ENCODE measurements around the gene DCDC2C. TPM values are rescaled to one million over a fixed set of nuclear protein-coding genes. Genes with fewer than 3 reads are reported as not detected.

DCDC2C gene
- total RNA-seq, 2 experiments from 2014 or later = not detected

- CTCF ChIA-PET = no interaction called here
- H3K36me3 Mint-ChIP-seq = no peaks in the 10 kb centered on the region
- DNase-seq = no peak
- H3K4me3 Mint-ChIP-seq = no peak overlapping the region
- no peaks in the 10 kb centered on the region for H3K9me3 Mint-ChIP-seq
- peaks cover 2% of the 10 kb centered on the region for H3K4me1 Mint-ChIP-seq (ENCODE audit: low read depth)
- H3K27me3 Mint-ChIP-seq = peaks cover 37% of the 10 kb centered on the region
- intact Hi-C loops (cut with micrococcal nuclease) = no loop called here
- POLR2A ChIA-PET = no interaction called here
- H3K27ac Mint-ChIP-seq = no peak overlapping the region
Measured at GRCh38 chr2:3704692-3705091, 1.3 kb downstream of the DCDC2C start.

DNA sequence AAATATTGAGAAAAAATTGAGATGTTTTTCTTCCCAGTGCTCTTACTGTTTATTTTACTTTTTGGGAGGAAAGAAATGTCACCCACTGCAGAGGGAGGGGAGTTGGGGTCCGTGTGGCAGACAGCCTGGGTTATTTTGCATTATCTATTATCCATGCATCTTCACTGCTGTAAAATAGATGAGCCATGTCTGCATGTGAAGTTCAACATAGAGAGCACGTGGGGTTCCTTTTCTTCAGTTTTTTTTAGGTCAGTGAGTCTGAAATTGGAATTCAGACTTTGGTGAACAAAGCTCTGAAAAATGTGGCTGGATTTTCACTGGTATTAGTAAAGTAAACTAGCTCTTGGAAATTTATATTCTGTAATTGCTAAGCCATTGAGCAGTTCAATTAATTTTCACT, 2.4 kb downstream of the DCDC2C start:
- H3K4me3 Mint-ChIP-seq = no peak overlapping the region
- H3K9me3 Mint-ChIP-seq = no peaks in the 10 kb centered on the region
- peaks cover 2% of the 10 kb centered on the region for H3K4me1 Mint-ChIP-seq (ENCODE audit: low read depth)
- intact Hi-C loops (cut with micrococcal nuclease) = no loop called here
- no peak overlapping the region for H3K27ac Mint-ChIP-seq
- H3K27me3 Mint-ChIP-seq = peaks cover 36% of the 10 kb centered on the region
- DNase-seq = no peak
- ChIA-PET POLR2A (no interaction called here), CTCF (no interaction called here)
- H3K36me3 Mint-ChIP-seq = no peaks in the 10 kb centered on the region

DNA sequence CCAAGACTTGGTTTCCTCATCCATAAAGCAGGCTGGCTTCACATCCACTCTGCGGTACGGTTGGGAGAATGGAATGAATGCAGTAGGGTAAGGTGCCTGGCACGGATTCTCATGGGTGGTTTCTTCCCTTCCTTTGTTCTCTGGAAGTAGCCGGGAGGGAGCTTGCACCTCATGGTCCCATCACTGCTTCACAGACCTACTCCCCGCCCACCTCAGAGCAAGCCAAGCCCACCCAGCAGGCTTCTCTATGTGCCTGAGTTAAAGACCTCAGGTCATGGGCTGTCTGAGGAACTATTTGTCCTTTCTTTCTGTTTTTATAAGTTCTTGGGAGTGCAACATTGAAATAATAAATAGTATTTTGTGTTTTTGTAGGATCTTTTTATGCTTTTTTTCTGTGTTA, 3.5 kb downstream of the DCDC2C start:
- ChIA-PET POLR2A (no interaction called here), CTCF (no interaction called here)
- intact Hi-C loops (cut with micrococcal nuclease) = no loop called here
- Mint-ChIP-seq H3K27me3 (peaks cover 33% of the 10 kb centered on the region), H3K27ac (no peak overlapping the region), H3K4me1 (ENCODE audit: low read depth) (peaks cover 2% of the 10 kb centered on the region), H3K36me3 (no peaks in the 10 kb centered on the region), H3K4me3 (no peak overlapping the region), H3K9me3 (no peaks in the 10 kb centered on the region)
- no peak for DNase-seq

DNA sequence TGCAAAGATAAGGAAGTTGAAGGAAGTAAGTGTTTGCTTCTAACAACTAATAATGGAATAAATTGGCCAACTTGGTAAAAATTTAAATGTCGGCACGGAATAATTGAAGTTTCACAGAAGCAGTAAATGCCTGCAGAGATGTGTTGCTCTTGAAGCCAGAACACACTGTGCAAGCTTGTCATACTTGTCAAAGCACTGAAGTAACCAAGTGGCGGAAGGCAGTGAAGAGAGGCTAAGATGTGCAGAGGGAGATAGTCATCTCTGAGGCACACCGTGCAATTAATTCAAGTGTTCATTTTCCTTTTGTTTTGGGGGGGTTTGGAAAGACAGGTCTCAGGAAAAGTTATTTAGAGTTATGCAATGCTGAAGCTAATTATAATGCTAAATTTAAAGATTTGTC, 5.2 kb downstream of the DCDC2C start:
- H3K4me1 Mint-ChIP-seq (ENCODE audit: low read depth) = peaks cover 2% of the 10 kb centered on the region
- H3K9me3 Mint-ChIP-seq = no peaks in the 10 kb centered on the region
- DNase-seq = no peak
- H3K4me3 Mint-ChIP-seq = no peak overlapping the region
- H3K27me3 Mint-ChIP-seq = peaks cover 22% of the 10 kb centered on the region
- H3K36me3 Mint-ChIP-seq = no peaks in the 10 kb centered on the region
- H3K27ac Mint-ChIP-seq = no peak overlapping the region
- CTCF ChIA-PET = no interaction called here
- intact Hi-C loops (cut with micrococcal nuclease) = no loop called here
- POLR2A ChIA-PET = no interaction called here

DNA sequence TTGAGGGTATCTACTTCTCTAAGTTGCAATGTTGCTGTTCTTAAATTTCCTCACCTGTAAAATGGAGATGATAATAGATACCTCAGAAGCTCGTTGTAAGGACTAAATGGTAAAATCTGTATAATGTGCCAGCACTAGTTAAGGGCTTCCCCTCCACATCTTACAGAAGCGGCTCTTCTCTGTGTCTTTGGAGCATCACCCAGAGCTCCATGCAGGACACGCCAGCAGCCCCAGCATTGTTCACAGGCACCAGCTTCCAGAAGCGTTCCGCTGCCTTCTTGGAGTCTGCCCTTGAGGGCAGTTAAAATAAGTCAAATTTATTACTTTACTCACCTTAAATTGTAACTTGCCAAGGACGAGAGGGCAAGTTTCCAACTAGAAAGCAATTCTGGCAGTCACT, 5.8 kb downstream of the DCDC2C start:
- Mint-ChIP-seq H3K36me3 (no peaks in the 10 kb centered on the region), H3K27ac (no peak overlapping the region), H3K4me1 (ENCODE audit: low read depth) (peaks cover 2% of the 10 kb centered on the region), H3K4me3 (no peak overlapping the region), H3K9me3 (no peaks in the 10 kb centered on the region), H3K27me3 (peaks cover 22% of the 10 kb centered on the region)
- POLR2A ChIA-PET = no interaction called here
- intact Hi-C loops (cut with micrococcal nuclease) = no loop called here
- CTCF ChIA-PET = no interaction called here
- no peak for DNase-seq

GRCh38 chr2:3712424-3712823, 9.0 kb downstream of the DCDC2C start:
- no peaks in the 10 kb centered on the region for H3K36me3 Mint-ChIP-seq
- CTCF ChIA-PET = no interaction called here
- no peak overlapping the region for H3K4me3 Mint-ChIP-seq
- DNase-seq = no peak
- H3K27me3 Mint-ChIP-seq = peaks cover 12% of the 10 kb centered on the region
- no peaks in the 10 kb centered on the region for H3K4me1 Mint-ChIP-seq (ENCODE audit: low read depth)
- no peaks in the 10 kb centered on the region for H3K9me3 Mint-ChIP-seq
- H3K27ac Mint-ChIP-seq = no peak overlapping the region
- POLR2A ChIA-PET = no interaction called here
- intact Hi-C loops (cut with micrococcal nuclease) = no loop called here

- intact Hi-C loops (cut with micrococcal nuclease) = no loop called here
- Mint-ChIP-seq H3K27me3 (peaks cover 10% of the 10 kb centered on the region), H3K36me3 (no peaks in the 10 kb centered on the region), H3K27ac (no peak overlapping the region), H3K4me1 (ENCODE audit: low read depth) (no peaks in the 10 kb centered on the region), H3K9me3 (no peaks in the 10 kb centered on the region), H3K4me3 (no peak overlapping the region)
- POLR2A ChIA-PET = no interaction called here
- CTCF ChIA-PET = no interaction called here
- DNase-seq = no peak
Measured at GRCh38 chr2:3712831-3713503, 9.6 kb downstream of the DCDC2C start.

DNA sequence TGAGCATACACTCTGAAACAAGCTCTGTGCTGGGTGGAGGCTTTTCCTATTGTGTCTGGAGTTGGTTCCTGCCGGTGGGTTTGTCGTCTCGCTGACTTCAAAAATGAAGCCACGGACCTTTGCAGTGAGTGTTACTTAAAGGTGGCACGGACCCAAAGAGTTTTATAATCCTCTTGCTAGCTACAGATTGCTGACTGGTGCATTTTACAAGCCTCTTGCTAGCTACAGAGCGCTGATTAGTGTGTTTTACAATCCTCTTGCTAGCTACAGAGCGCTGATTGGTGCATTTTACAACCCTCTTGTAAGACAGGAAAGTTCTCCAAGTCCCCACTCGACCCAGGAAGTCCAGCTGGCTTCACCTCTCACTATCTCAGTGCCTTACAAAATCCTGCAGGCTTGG, 15.3 kb downstream of the DCDC2C start:
- Mint-ChIP-seq H3K27me3 (peaks cover 4% of the 10 kb centered on the region), H3K27ac (no peak overlapping the region), H3K9me3 (no peaks in the 10 kb centered on the region), H3K36me3 (no peaks in the 10 kb centered on the region), H3K4me1 (ENCODE audit: low read depth) (no peaks in the 10 kb centered on the region), H3K4me3 (no peak overlapping the region)
- CTCF ChIA-PET = no interaction called here
- no peak for DNase-seq
- intact Hi-C loops (cut with micrococcal nuclease) = no loop called here
- POLR2A ChIA-PET = no interaction called here

- Mint-ChIP-seq H3K27ac (no peak overlapping the region), H3K4me1 (ENCODE audit: low read depth) (no peaks in the 10 kb centered on the region), H3K9me3 (no peaks in the 10 kb centered on the region), H3K27me3 (peaks cover 9% of the 10 kb centered on the region), H3K36me3 (no peaks in the 10 kb centered on the region), H3K4me3 (no peak overlapping the region)
- POLR2A ChIA-PET = no interaction called here
- intact Hi-C loops (cut with micrococcal nuclease) = no loop called here
- no peak for DNase-seq
- CTCF ChIA-PET = no interaction called here
Measured at GRCh38 chr2:3725002-3725401, 21.6 kb downstream of the DCDC2C start.

GRCh38 chr2:3725458-3726250, 22.3 kb downstream of the DCDC2C start:
- Mint-ChIP-seq H3K27ac (no peak overlapping the region), H3K9me3 (no peaks in the 10 kb centered on the region), H3K4me1 (ENCODE audit: low read depth) (no peaks in the 10 kb centered on the region), H3K27me3 (peaks cover 9% of the 10 kb centered on the region), H3K36me3 (no peaks in the 10 kb centered on the region), H3K4me3 (no peak overlapping the region)
- ChIA-PET POLR2A (no interaction called here), CTCF (no interaction called here)
- no peak for DNase-seq
- intact Hi-C loops (cut with micrococcal nuclease) = no loop called here

GRCh38 chr2:3726511-3726910, 23.1 kb downstream of the DCDC2C start:
- DNase-seq = no peak
- Mint-ChIP-seq H3K9me3 (no peaks in the 10 kb centered on the region), H3K4me1 (ENCODE audit: low read depth) (no peaks in the 10 kb centered on the region), H3K27me3 (peaks cover 9% of the 10 kb centered on the region), H3K36me3 (no peaks in the 10 kb centered on the region), H3K27ac (no peak overlapping the region), H3K4me3 (no peak overlapping the region)
- ChIA-PET POLR2A (no interaction called here), CTCF (interaction anchor here (2.8 kb wide), 1 partner anchor 54 kb away, joined by 57 read pairs; no protein-coding TSS in a partner anchor)
- intact Hi-C loops (cut with micrococcal nuclease) = no loop called here

GRCh38 chr2:3727397-3728045, 24.1 kb downstream of the DCDC2C start:
- intact Hi-C loops (cut with micrococcal nuclease) = loop anchor here (1.0 kb wide), 1 partner anchor 53 kb away; no protein-coding TSS in a partner anchor
- no peaks in the 10 kb centered on the region for H3K36me3 Mint-ChIP-seq
- ChIA-PET CTCF (interaction anchor here (0.7 to 3.6 kb wide), 7 partner anchors 9 to 106 kb away, joined by 3 to 57 read pairs (median 6); no protein-coding TSS in a partner anchor), POLR2A (no interaction called here)
- no peak overlapping the region for H3K4me3 Mint-ChIP-seq
- H3K27ac Mint-ChIP-seq = no peak overlapping the region
- H3K4me1 Mint-ChIP-seq (ENCODE audit: low read depth) = no peaks in the 10 kb centered on the region
- peaks cover 9% of the 10 kb centered on the region for H3K27me3 Mint-ChIP-seq
- H3K9me3 Mint-ChIP-seq = no peaks in the 10 kb centered on the region
- no peak for DNase-seq
